HG03521 (cell line): Measurements from ENCODE around the gene FGR.

Source experiments
- ATAC-seq: cut with Tn5 transposase; IDR thresholded peaks from one replicate; pipeline ENCODE4 v1.9.1; 2021; ENCODE audit warnings: mild to moderate bottlenecking, moderate library complexity; ENCODE audit not compliant: unreplicated experiment

Gene FGR

DNA sequence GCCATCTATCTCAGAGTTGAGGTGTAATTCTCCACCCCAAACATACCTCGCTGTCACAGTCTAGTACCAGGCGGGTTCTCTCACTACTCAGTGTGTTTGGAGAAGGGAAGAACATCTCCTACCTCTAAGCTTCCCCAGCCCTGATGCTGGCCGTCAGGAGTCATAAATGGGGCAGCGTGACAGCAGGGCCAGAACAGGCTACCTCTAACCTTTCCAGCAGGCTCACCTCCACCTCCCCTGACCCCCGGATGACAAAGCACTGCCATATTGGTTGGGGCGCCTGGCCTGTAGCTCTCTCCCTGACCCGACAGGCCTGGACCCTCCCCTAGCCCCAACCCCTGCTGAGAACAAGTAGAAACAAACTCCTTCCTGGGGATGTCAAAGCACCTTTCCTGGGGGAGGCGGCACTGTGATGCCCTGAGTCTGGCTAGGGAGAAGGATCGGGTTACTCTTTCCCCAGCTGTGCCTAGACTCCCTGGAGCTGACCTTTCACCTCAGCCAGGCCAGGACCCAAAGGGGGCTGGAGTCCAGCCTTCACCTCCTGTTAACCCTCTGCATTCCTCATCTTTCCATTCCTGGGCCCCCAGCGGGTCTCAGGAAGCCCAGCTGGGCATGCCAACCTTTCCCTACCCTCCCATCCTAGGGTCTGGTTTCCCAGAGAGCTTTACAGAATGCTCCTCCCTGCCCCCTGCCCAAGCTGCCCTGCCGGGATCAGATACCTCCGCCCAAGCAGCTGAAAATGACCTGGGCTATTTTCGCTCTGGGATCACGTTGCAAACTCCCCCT, 65.3 kb downstream of the FGR start:
- no peak for ATAC-seq

DNA sequence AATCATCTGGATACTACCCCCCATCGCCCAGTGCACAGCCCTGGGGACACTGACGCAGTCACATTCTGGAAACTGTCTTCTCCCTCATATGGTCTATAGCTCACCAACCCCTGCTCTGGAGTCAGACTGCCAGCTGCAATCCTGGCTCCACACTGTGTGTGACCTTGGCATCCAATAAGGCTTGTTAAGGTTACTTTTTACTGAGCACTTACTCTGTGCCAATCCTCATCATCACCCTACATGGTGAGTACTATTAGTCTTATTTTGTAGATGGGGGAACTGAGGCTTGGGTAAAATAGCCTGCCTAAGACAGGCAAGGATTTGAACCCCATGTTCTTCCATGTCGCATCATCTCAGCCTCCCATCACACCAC, 65.9 kb downstream of the FGR start:
- ATAC-seq, result no peak

DNA sequence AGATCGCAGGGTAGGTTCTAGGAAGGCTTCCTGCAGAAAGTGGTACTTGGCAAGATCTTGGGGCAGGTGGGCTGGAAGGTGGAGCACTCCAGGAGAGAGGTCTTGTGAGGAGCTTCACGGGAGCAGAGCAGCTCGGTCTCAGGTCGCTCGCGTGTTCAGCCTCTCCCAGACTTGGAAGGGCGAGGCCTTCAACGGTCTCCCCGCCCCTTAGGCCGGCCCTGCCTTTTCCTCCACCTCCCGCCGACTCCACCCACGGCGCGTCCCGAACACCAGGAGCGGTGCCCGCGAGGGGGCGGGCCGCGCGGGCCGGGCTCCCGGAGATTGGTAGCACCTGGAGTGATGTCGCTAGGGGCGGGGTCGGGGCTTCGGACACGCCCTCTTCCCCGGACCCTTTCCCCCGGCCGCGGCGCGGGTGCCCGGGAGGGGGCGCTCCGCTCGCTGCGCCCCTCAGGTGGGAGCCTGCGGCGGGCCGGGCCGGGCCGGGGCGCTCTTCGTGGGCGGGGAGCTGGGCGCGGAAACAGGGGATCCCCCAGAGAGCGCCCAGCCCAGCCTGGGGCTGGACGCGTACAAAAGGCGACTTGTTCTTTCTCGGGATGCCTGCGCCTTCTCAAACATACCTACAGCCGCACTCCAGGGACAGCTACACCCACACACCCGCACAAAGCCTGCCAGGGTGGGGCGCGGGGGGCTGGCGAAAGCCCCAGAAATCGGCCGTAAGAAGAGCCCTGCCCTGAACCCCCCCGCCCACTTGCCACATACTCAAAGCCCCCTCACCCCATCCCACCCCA, 66.5 kb downstream of the FGR start:
- ATAC-seq, result peak; percentile 81

DNA sequence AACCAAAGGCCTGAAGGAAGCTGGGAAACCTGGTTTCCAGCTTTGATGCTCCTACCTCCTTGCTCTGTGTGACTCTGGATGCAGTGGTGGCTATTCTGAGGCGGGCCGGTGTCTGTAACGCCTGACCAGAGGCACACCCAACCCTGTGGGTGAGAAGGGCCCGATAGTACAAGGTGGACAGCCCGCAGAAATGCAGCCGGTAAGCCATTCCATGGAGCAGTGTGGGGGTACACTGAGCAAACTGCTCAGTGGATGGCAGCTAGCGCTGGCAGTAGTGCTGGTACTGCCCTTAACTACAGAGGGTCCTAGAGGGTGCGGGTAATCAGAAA, 67.0 kb downstream of the FGR start:
- ATAC-seq, result no peak

DNA sequence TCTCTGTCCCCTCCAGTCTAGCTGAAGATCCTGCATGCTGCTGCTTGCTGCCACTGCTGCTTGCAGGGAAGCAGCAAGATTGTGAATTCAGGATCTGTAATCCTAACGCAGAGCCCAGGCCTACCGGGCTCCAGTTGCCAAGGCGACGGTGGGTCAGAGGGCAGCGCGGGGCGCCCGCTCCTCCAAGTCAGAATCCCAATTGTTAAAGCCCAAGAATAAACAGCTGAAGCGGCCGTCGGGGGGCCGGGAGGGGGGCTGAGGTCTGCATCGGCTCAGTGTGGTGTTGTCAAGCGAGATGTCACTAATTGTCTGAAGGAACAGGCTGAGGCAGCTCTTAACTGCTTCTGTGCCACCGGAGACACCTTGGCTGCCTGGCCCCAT, 67.8 kb downstream of the FGR start:
- no peak for ATAC-seq

DNA sequence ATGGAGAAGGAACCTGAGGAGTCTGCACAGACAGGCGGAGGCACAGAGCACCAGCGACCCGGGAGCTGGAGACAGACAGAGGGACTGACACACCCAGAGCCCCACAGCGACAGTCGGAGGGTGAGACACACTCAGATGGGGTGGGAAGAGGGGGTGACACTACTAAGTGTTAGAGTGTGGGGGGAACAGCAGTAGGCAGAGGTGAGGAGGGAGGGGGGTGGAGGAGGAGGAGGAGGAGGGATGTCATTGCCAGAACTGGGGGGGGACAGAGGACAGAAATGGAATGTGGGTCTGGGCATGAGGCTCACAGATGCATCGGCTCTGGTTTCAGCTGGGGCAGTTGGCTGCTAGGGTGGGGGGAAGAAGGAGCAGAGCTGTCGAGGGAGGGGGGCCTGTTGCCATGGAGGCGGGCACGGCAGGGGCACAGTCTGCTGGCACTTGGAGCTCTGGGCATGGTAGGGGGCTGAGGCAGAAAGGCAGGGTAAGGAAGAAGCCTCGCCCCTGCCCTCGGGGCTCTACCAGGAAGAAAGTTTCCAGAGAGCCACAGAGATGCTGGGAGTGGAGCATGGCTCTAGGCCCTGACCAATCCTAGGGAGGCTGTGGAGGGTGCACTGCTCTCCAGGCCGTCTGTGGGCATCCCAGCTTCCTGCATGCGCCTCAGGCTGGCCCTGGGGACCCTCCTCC, 68.4 kb downstream of the FGR start:
- no peak for ATAC-seq

DNA sequence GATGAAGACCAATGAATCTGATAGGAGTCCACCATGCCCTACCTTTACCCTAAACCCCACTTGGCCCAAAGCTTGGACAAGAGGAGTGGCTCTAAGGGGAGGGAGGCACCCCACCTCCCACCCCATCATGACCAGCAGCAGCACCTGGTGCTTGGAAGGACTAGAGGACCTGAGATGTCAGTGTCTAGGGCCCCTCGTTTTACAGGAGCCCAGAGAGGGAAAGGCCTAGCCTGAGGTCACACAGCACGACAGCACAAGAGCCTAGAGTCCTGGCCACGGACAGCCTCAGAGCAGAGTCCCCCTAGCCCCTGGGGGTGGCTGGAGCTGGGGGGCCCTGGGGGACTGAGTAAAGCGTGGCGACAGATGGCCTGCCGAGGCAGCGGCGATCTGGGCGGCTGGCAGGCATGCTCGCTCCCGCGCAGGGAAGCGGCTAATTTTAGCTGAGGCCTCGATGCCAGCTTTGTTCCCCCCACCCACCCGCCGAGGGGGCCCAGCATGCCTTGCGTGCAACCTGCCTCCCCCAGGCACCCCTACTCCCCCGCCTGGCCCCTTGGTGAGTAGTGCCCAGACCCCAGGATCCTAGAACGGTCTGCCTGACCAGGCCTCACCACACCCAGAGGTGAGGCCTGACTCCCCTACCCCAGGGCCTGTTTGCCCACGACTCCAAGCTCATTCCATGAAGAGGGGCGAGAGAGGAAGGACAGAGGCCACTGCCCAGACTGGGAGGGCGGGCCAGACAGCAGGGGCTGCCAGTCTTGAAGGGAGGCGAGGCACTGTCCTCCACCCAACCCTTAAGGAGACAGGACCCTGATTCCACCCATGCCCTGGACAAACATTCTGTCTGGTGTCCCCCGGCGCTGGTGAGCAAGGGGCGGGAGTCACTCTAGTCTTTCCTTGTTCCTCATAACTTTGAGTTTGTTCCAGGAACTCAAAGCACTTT, 70.0 kb downstream of the FGR start:
- no peak for ATAC-seq

DNA sequence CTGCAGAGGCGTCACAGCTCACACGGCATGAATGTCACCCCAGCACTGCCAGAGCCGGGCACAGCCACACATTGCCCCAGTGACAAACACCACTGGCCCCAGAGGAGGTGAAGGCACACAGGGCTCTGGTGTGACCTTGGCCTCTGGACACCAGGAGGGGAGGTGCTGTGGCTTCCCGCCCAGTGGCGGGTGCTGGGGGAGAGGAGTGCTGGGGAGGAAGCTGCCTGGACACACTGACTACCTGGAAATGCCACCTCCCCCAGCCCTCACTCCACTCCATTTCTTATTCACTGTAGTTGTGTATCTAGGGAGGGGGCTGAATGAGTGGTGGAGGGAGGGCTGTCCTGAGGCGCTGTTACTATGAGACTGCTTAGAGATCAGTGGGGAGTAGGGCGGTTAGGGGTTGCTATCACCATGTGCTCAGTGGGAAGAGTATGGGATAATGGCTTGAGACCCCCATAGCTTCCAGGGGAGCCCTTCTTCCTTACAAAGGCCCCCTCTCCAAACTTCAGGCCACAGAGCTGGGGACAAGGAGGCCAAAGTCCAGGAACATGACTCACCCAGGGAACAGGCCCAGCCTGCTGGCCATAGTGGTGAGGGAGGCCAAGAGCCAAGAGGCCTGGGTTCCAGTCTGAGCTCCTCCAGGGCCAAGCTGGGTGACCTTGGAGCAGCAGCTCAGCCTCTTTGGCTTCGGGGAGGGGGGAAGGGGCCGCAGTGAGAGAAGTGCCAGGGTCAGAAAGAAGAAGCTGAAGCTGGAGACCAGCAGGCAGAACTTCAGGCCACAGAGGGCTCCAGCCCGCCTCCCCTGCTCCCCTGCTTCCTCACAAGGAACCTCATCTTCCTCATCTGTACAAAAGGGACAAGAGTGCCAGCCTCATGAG, 71.2 kb downstream of the FGR start:
- no peak for ATAC-seq

DNA sequence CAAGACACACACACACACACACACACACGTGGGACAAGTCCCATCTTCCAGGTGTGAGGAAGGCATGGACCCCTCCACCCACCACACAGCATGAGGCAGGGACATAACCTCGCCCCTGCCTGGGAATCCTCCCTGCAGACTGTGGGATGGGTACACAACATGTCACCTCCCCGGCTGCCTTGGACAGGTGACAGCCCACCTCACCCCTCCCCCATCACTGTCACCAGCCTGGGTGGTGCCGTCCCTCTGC, 71.7 kb downstream of the FGR start:
- no peak for ATAC-seq

DNA sequence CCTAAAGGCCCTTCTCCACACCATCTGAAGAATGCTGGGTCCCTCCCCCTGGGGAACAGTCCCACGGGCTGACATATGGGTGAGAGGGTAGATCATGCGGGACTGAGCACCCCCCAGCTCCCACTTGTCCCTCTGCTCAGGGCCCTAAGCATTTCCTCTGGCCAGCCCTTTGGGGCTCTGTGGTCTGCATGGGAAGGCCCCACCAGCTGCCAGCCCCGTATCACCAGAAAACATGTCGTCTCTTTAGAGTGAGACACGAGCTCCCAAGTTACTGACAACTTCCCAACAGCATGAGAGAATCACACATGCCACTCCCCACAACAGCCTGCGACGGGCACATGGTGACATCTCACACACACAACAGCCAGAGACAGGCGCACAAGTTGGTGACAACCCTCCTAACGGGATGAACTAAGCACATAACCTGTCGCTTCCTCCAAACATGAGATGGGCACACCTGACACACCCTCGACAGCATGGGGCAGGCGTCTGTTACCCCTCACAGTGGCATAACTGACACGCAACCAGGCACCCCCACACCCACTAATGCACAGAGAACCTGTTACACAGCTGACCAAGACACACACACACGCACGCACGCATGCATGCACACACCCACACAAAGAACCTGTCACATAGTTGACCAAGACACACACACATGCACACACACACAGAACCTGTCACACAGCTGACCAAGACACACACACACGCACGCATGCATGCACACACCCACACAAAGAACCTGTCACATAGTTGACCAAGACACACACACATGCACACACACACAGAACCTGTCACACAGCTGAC, 72.2 kb downstream of the FGR start:
- ATAC-seq, result no peak
